IMR-90 (cell line): ENCODE results near the gene RAPGEF5.

Source experiments
- BHLHE40 ChIP-seq: fragments of 150-350 bp; IDR thresholded peaks from 2 replicates; pipeline ENCODE4 v1.6.1; 2016; ENCODE audit warnings: mild to moderate bottlenecking, low read depth, low read length
- MAFK ChIP-seq: IDR thresholded peaks from 2 replicates; pipeline ENCODE4 v1.6.1; 2012; ENCODE audit warnings: low read depth, low read length, improper control_type of control experiment
- POLR2A ChIP-seq: IDR thresholded peaks from 2 replicates; pipeline ENCODE4 v1.6.1; 2012; ENCODE audit warnings: mild to moderate bottlenecking, low read depth, low read length
- RAD21 ChIP-seq: IDR thresholded peaks from 2 replicates; pipeline ENCODE4 v1.6.1; 2012; ENCODE audit warnings: low read length, improper control_type of control experiment
- TF ChIP-seq, protein P1 (sequence below): conservative IDR thresholded peaks from 2 replicates; pipeline ENCODE4 v1.5.1; 2012; ENCODE audit warnings: mild to moderate bottlenecking, low read depth, low read length, improper control_type of control experiment
- TF ChIP-seq, protein P2 (sequence below): fragments of 150-350 bp; IDR thresholded peaks from 2 replicates; pipeline ENCODE4 v1.6.1; 2017; ENCODE audit warnings: mild to moderate bottlenecking, antibody characterized with exemption, low read length, low read depth

DNA sequence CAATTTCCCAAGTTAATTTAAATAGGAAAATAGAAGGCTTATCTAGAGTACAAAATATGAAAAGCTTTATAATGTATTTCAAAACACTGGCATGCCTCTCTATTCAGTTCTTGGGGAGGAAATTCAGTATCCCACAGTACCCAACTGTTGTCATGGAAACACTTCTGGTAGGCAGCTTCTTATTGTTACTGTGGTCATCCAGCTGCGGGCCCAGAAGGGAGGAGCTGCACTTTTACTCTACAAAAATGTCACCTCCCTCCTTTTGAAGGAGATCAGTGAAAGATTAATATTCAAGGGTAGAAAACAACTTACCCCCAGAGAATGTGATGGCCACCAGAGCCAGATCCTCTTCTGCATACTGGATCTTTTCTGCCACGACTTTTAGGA lies 202.8 kb downstream of the RAPGEF5 start:
- TF ChIP-seq, protein P1, sequence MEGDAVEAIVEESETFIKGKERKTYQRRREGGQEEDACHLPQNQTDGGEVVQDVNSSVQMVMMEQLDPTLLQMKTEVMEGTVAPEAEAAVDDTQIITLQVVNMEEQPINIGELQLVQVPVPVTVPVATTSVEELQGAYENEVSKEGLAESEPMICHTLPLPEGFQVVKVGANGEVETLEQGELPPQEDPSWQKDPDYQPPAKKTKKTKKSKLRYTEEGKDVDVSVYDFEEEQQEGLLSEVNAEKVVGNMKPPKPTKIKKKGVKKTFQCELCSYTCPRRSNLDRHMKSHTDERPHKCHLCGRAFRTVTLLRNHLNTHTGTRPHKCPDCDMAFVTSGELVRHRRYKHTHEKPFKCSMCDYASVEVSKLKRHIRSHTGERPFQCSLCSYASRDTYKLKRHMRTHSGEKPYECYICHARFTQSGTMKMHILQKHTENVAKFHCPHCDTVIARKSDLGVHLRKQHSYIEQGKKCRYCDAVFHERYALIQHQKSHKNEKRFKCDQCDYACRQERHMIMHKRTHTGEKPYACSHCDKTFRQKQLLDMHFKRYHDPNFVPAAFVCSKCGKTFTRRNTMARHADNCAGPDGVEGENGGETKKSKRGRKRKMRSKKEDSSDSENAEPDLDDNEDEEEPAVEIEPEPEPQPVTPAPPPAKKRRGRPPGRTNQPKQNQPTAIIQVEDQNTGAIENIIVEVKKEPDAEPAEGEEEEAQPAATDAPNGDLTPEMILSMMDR = no peak
- TF ChIP-seq POLR2A (no peak), BHLHE40 (no peak), MAFK (no peak), RAD21 (no peak)
- TF ChIP-seq, protein P2, sequence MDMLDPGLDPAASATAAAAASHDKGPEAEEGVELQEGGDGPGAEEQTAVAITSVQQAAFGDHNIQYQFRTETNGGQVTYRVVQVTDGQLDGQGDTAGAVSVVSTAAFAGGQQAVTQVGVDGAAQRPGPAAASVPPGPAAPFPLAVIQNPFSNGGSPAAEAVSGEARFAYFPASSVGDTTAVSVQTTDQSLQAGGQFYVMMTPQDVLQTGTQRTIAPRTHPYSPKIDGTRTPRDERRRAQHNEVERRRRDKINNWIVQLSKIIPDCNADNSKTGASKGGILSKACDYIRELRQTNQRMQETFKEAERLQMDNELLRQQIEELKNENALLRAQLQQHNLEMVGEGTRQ = no peak
